GM19438 (cell line): ENCODE measurements around the gene ZNF804A.
"Not testable (repeated sequence)": the region's sequence is repeated elsewhere in the genome, so short reads cannot be mapped to it uniquely, and the experiment has no call there.

Experiments used
- ATAC-seq: cut with Tn5 transposase; IDR thresholded peaks from one replicate; pipeline ENCODE4 v1.9.1; 2021; ENCODE audit warnings: low read depth; ENCODE audit not compliant: unreplicated experiment

Gene ZNF804A

DNA sequence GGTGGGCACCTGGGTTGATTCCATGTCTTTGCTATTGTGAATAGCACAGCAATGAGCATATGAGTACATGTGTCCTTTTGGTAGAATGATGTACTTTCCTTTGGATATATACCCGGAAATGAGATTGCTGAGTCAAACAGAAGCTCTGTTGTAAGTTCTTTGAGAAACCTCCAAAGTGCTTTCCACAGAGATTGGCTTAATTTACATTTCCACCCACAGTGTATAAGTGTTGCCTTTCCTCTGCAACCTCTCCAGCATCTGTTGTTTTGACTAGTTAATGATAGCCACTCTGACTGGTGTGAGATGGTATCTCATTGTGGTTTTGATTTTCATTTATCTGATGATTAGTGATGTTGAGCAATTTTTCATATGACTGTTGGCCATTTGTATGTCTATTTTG, 194.8 kb downstream of the ZNF804A start:
- ATAC-seq, result no peak

DNA sequence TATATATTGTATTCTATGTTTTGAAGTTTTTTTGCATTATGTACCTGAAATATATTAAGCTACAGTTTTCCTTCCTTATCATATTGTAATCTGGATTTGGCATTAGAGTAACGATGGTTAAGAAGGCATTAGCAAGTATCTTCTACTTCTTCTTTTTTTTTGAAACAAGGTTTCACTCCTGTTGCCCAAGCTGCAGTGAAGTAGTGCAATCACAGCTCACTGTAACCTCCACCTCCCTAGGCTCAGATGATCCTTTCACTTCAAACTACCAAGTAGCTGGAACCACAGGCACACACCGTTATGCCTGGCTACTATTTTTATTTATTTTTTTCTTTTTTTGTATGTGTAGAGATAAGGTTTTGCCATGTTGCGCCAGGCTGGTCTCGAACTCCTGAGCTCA, 201.1 kb downstream of the ZNF804A start:
- ATAC-seq, result no peak

DNA sequence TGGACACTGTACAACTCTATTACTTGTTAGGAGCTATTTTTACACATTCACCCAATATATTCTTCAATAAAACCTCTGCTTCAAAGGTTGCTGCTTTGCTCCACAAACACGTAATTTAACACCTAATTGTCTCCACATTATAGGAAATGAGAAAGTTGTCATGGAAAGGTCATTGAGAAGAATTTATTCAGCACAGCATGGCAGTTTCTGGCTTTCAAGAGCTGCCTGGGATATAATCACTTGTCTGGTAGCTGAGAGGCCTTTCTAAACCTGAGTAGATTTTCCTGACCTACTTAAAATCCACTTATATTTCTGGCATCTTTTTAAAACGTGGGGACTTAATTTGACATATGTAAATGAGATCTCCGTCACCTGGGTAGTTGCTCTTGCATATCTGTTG, 216.1 kb downstream of the ZNF804A start:
- no peak for ATAC-seq

DNA sequence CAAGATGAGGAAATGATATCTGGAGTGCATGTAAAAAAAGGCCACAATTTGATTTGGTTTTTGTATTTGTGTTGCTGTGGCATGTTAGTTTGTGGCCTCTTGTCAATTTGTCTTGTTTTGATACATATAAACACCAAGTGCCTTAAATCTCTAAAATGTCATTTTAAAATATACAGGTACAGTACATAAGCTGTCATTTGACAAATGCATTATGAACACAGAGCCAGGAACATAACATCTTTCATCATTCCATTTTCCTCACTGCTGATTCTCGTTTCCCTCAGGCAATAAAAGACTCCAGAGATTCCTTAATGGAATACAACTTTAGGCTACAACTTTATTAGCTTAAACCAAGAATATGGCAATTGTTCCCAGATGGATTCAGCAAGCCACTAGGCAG, 217.5 kb downstream of the ZNF804A start:
- no peak for ATAC-seq

DNA sequence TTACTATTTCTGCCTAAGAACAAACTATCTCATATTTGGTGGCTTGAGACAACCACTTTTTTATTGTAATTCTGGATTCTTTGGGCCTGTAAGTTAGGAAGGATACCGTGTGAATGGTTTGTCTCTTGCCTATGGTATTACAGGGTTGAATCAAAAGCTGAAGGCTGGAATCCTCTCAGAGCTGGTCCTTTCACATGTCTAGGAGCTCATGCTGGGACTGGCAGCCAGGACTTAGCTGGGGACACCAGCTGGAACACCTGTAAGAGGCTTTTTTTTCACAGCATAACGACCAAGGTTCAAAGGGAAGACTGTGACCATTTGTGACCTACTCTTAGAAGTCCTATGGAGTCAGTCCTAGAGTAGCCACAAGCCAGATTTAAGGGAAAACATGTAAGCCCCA, 226.3 kb downstream of the ZNF804A start:
- ATAC-seq, result no peak

DNA sequence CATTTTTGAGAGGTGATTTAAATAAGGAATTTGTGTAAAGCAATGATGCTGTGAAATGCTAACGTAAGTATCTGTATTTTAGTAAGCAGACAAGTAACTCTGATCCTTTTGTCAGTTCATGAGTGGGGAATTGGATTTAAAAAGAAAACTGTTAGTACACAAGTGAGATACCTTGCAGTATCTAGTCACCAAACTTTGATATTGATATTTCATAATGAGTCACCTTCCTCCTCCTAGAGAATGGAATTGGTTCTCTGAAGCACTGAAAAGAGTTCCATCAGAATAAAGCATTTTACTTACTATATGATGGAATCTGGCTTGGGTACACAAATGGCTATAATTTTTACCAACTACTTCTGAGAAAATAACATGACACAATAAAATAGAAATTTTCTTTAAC, 232.2 kb downstream of the ZNF804A start:
- ATAC-seq, result no peak

DNA sequence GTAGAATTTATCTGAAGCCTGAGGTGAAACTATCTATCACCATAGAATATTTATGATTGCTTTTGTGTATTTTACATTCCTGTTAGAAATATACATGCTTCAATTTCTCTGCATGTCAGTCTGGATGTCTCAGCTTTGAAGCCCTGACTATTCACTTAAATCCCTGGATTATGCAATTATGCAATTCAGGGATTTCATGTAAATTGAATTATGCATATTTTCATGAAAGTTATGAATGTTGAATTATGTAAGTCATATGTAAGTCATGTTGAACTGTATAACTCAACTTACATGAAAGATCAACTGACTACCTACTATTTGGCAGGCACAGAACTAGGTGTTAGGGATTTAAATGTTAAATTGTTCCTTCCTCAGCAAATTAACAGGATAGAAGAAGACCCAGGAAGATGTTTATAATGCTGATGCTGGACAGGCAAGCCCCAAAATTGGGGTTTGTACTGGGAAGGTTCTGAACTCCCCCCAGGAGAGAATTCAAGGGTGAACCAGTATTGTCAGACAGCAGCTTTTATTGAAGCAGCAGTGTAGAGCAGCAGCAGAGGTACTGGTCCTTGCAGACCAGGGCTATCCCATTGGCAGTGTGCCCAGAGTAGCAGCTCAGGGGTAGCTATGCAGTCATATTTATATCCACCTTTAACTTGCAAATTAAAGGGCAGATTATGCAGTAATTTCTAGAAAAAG, 236.5 kb downstream of the ZNF804A start:
- ATAC-seq, result no peak

DNA sequence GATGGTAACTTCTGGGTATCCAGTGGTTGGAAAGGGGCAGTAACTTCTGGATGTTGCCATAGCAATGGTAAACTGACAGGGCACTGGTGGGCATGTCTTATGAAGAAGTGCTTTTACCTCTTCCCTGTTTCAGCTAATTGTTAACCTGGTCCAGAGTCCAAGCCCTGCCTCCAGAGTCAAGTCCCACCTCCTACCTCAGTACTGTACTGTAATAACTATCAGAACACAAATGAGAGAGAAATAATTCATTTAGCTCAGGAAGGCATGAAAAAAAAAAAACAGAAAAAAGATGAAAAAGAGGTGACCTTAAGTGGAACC, 237.0 kb downstream of the ZNF804A start:
- ATAC-seq, result no peak

DNA sequence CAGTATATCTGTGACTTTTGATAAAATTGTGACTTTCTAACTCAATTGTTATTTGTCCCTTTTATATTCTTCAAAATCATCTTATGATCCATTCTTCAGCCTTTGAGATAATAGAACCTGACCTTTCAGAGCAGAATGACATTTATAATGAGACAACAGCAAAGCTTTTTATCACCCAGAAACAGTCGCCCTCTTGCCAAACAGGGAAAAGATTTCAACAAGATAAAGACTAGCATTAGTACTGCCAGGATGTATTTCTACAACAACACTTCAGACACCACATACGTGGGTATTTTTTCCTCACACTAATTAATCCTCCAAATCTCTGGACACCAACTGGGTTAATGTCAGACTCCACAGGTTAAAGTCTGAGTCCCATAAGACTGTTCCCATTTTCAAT, 249.0 kb downstream of the ZNF804A start:
- ATAC-seq, result no peak

DNA sequence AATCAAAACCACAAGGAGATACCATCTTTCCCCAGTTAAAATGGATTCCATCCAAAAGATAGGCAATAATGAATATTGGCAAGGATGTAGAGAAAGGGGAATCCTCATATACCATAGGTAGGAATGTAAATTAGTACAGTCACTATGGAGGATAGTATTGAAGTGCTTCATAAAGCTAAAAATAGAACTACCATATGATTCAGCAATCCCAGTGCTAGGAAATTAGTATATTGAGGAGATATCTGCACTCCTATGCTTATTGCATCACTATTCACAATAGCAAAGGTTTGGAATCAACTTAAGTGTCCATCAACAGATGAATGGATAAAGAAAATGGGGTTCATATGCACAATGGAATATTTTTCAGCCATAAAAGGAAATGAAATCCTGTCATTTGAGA, 251.2 kb downstream of the ZNF804A start:
- no peak for ATAC-seq

DNA sequence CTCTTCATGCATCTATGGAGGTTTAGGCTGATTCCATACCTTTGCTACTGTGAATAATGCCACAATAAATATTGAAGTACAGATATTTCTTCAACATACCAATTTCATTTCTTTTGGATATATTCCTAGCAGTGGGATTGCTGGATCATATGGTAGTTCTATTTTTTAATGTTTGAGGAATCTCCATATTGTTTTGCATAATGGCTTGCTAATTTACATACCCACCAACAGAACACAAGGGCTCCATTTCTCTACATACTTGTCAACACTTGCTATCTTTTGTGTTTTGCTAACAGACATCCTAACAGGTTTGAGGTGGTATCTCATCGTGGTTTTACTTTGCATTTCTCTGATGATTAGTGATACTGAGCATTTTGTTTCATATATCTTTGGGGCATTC, 253.2 kb downstream of the ZNF804A start:
- no peak for ATAC-seq

DNA sequence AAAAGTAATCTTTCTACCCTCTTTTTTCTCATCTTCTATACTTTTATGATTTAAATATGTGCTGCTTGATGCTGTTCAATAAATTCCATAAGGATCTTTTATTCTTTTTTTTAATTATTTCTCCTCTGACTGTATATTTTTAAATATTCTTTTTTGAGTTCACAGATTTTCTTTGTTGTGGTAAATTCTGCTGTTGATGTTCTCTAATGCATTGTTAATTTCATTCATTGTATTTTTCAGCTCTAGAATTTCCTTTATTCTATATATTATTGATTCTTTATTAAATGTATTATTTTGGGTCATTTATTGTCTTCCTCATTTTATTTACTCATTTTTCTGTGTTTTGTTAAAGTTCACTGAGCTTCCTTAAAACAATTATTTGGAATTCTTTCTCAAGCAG, 260.9 kb downstream of the ZNF804A start:
- no peak for ATAC-seq

DNA sequence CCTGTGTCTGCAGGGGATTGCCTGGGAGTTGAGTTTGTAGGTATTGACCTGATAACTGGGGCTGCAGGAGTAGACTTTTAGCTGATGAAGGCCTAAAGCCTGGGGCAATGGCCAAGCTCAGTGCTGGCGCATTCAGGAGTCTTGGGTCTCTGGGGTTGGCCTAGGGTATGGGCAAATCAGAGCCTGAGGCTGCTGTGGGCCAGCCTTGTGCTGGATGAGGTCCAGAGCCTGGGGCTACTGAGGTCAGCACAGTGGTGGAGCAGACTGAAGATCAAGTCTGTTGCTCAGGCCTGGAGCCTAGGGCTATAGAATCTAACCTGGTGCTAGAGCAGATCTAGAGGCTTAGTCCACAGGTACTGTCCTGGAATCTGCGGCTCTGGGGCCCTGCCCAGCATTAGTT, 262.4 kb downstream of the ZNF804A start:
- no peak for ATAC-seq

DNA sequence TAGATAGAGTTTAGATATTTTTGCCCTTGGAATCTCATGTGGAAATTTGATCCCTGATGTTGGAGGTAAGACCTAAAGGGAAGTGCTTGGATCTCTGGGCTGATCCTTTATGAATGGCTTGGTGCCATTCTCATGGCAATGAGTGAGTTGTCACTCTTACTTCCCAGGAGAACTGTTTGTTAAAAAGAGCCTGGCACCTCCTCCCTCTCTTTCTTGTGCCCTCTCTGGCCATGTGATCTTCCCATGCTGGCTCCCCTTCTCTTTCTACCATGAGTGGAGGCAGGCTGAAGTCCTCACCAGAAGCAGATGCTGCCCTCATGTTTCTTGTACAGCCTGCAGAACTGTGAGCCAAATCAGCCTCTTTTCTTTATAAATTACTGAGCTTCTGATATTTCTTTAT, 276.9 kb downstream of the ZNF804A start:
- ATAC-seq, result no peak

DNA sequence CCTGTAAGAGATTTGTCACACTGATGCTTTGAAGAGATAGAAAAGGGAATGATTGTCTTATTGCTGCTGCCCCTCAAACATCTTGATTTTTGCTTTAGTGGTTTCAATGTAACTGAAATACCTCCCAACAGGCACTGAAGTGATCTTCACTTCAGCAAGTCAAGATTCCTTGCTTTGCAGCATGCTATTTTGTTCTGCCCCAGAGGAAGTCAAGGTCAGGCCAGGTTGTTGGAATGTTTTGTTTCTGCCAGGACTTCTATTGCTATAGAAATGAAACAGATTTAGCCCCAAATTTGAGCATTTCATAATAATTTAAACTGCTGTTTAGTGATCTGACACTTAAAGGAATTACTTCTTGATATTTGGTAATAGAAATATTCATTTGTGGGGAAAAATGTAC, 277.6 kb downstream of the ZNF804A start:
- ATAC-seq, result no peak

DNA sequence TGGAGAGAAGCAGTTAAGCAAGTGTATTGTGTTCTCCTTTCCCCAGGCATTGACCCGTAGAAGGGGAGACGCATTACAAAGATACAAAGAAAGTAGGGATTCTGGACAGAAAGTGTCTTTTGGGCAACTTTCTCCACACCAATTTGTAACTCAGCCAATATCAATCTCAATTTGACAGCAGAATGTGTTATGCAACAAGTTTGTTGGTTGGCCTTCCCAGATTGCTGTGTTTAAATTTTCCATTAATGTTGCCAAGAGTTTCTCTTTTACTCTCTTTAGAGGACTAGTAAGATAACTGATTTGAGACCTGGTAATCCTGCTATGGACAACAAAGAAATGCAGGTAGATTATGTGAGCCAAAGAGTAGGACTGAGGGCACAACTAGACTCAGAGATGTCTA, 279.6 kb downstream of the ZNF804A start:
- no peak for ATAC-seq

DNA sequence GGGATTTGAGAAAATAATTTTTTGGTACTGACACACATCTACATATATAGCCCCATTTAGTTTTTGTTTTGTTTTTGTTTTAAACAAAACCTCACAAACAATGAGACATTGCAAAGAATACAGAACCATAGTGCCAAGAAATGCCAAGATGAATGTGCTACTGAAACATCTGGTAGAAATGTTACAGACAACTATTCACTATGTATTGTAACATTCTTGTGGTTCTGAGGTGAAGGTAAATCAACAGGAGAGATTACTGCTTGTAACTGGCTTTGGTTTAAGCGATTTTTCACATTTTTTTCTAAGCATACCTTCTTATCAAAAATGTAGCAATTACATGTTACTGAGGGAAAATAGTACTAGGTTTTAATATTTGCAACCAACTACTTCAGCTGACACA, 281.3 kb downstream of the ZNF804A start:
- no peak for ATAC-seq

DNA sequence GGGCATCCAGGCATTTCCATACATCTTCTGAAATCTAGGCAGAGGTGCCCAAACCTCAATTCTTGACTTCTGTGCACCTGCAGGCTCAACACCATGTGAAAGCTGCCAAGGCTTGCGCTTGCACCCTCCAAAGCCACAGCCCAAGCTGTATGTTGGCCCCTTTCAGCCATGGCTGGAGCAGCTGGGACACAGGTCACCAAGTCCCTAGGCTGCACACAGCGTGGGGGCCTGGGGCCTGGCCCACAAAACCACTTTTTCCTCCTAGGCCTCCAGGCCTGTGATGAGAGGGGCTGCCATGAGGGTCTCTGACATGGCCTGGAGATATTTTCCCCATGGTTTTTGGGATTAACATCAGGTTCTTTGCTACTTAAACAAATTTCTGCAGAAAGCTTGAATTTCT, 288.3 kb downstream of the ZNF804A start:
- ATAC-seq, result not testable (repeated sequence)

DNA sequence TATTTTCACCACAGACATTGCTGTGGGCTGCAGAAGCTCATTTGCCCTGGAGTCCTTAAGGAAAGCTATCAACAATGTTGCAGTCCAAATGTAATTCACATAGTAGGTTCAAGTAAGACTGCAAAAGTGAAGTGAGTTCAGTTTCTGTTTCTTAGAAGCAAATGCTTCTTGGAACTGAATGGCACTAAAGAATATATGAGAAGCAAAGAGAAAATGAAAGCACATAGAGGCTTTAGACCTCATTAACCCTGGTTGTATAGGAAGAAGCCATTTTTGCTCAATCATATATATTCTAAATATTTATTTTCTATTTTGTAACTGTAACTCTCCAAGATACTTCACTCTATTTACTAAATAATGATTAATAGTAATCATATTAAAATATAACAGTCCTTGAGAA, 292.0 kb downstream of the ZNF804A start:
- ATAC-seq, result no peak

DNA sequence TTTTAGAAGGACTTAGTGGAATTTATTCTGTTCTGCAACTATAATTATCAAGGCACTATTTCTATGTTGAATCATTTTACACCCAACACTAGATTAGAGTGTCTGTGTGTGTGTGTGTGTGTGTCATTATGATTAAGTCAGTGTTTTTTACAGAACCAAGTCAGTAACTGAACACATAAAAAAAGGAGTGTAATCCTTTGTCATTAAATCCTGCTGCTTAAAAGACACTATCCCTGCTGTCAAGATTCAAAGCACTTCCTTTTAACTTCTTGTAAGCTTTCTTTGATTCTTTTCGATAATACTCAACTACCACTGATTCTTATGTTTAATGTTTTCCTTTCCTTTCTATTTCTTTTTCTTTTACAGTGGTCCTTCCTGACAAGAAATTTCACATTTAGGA, 306.7 kb downstream of the ZNF804A start:
- no peak for ATAC-seq

DNA sequence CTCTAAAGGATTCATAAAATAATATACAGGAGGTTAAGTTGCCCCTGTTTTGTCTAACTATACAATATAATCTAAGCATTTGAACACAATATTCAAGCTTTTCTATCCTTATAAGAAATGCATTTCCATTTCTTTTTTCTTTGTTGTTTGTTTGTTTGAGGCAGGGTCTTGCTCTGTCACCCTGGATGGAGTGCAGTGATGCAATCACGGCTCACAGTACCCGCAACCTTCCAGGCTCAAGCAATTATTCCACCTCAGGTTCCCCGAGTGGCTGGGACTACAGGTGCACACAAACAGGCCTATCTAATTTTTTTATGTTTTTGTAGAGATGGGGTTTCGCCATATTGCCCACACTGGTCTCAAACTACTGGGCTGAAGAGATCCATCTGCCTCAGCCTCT, 307.8 kb downstream of the ZNF804A start:
- no peak for ATAC-seq

DNA sequence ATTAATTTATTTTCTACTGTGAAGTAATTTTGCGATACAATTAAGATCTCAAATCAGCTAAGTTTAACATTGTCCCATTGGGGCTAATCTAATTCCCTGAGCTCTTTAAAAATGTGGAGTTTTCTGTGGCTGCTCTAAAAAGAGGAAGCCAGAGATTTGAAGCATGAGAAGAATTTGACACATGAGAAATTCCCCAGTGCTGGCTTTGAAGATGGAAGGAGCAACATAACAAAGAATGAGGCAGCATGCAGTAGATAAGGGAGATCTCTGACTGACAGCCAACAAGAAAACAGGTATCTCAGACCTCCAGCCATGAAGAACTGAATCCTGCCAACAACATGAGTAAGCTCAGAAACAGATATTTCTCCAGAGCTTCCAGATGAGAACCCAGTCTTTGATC, 308.4 kb downstream of the ZNF804A start:
- ATAC-seq, result no peak

DNA sequence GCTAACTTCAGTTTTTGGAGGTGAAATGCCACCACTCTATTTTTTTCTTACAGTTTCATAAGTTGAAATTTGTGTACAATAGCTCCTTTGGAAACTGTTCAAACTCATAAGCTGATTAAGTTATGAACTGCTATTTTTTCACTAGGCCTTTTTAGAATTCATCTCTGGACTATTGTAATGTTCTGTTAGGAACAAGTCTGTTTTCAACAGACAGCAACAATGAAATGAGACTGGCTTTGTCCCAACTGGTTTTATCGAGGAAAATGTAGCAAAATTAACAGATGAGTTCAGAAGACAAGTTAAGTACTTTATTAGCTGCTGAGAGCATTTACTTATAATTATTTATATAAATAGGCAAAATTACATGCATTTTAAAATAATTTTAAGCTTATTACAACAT, 310.6 kb downstream of the ZNF804A start:
- ATAC-seq, result no peak
